NCI-H1417 treated with DMSO at 0.1 percent for 48 hours (cell line): ENCODE data around the gene ARMC5.
"Not testable (repeated sequence)": the region's sequence is repeated elsewhere in the genome, so short reads cannot be mapped to it uniquely, and the experiment has no call there.

ENCODE experiments used
- DNase-seq: peaks from one replicate; lab custom pipeline; 2025; lab: John Stamatoyannopoulos, UW

The ARMC5 gene

GRCh38 chr16:31477220-31478216 is 18.2 kb downstream of the ARMC5 start:
- DNase-seq = no peak

GRCh38 chr16:31478956-31479355 is 19.7 kb downstream of the ARMC5 start:
- no peak for DNase-seq

DNA sequence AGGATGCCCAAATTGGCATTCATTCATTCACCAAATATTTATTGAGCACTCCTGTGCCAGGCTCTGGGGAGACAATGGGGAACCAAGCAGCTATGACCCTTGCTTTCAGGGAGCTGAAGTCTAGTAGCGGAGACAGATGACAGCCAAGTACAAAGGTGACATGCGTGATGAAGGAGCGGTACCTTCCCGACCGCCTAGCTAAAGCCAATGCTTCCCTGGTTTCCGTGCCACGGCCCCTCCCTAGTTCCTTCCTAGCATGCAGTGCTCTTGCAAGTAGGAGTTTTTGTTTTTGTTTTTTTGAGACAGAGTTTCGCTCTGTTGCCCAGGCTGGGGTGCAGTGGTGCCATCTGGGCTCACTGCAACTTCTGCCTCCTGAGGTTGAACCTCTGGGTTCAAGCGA is 20.4 kb downstream of the ARMC5 start:
- DNase-seq = no peak

DNA sequence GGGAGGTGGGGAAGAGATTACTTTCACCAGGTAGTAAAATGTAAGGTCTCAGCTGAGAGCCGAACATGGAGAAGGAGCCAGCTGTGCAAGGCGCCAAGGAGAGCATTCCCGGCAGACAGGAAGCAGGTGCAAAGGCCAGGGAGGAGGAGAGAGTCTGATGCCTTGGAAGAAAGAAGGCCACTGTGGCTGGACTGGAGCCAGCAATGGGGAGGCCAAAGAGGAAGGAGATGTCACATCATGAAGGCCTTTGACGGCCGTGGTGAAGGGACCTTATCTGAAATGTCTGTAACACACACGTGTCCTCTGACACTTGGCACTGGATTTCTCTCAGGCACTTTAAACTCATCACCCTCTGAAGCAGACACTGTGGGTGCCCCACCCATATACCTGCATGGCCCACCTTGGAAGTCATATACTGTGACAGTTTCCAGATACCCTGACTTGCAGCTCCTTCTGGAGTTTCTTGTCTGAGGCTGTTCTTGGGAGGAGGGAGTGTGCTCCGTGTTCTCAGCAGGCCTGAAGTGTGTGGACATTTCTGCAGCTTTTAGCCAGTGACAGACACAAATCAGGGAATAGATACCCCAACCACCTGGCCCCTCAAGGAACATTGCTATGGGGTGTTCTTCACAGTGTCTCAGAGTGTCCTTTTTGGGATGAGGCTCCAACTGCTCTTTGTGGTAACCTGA is 21.7 kb downstream of the ARMC5 start:
- no peak for DNase-seq

- DNase-seq = no peak
Measured at GRCh38 chr16:31483081-31483480, 23.8 kb downstream of the ARMC5 start, which contains the start of gene SLC5A2. SLC5A2 (plus strand) TSS chr16:31483123; CDS start chr16:31483137, 14 bp downstream.

DNA sequence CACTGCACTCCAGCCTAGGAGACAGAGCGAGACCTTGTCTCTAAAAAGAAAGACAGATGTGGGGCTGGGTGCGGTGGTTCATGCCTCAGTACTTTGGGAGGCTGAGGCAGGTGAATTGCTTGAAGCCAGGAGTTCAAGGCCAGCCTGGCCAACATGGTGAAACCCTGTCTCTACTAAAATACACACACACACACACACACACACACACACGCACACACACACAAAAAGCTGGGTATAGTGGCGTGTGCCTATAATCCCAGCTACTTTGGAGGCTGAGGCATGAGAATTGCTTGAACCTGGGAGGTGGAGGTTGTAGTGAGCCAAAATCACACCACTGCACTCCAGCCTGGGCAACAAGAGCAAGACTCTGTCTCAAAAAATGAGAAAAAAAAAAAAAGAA is 24.7 kb downstream of the ARMC5 start:
- not testable (repeated sequence) for DNase-seq

DNA sequence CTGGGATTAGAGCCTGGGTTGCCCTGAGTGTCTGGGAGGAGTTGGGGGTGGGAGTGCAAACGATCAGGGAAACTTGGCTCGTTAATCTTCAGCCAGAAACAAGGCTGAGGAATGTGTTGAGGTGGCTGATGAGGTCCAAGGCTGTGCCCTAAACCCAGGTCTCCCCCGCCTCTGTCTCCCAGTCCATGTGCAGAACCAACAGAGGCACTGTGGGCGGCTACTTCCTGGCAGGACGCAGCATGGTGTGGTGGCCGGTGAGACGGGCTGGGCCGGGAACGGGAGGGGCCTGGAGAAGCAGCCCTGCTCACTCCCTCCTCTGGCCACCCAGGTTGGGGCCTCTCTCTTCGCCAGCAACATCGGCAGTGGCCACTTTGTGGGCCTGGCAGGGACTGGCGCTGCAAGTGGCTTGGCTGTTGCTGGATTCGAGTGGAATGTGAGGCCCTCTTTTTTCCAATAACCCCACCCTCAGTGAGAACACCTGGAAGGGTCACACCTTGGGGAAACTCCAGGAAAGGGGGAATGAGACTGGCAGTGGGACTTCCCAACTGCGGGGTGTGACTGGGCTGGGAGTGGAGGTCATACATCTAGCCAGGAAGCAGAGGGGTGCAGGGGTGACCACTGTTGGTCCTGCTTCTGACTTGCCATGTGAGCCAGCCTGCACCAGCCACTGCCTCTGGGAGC is 25.3 kb downstream of the ARMC5 start:
- no peak for DNase-seq

DNA sequence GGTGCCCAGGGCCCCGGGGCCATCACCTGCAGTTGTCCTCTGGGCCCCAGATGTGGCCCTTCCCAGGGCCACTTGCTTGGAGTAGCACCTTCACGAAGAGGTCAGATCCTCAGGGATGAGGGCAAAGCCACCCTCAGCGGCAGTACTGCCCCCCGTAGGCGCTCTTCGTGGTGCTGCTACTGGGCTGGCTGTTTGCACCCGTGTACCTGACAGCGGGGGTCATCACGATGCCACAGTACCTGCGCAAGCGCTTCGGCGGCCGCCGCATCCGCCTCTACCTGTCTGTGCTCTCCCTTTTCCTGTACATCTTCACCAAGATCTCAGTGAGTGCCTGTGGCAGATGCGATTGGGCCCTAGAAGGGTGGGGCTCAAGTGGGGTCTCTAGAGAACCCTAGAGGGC is 26.3 kb downstream of the ARMC5 start:
- no peak for DNase-seq

GRCh38 chr16:31486045-31486444 is 26.7 kb downstream of the ARMC5 start:
- DNase-seq = no peak

GRCh38 chr16:31487071-31487719 is 27.9 kb downstream of the ARMC5 start:
- no peak for DNase-seq

DNA sequence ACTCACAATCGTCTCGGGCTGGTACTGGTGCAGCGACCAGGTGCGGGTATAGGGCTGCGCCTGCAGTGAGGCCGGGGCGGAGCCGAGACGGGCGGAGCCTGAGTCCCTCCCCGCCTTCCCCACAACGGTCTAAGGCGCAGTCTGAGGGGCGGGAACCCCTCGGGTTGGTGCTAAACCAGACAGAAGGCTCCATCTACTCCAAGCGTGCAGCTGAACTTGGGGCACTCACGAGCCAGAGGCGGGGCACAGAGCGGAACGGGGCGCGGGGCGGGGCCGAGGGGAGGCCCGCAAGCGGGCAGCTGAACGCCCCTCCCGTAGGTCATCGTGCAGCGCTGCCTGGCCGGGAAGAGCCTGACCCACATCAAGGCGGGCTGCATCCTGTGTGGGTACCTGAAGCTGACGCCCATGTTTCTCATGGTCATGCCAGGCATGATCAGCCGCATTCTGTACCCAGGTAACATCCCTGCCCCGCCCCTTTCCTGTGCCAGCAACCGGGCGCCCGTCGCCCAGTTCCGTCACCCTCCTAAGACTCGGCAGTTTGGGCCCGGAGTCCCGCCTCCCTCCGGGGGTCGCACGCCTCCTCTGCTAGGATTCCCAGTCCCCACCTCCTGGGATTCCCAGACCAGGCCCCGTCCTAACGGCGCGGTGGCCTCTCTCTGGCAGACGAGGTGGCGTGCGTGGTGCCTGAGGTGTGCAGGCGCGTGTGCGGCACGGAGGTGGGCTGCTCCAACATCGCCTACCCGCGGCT is 28.6 kb downstream of the ARMC5 start:
- DNase-seq = no peak

DNA sequence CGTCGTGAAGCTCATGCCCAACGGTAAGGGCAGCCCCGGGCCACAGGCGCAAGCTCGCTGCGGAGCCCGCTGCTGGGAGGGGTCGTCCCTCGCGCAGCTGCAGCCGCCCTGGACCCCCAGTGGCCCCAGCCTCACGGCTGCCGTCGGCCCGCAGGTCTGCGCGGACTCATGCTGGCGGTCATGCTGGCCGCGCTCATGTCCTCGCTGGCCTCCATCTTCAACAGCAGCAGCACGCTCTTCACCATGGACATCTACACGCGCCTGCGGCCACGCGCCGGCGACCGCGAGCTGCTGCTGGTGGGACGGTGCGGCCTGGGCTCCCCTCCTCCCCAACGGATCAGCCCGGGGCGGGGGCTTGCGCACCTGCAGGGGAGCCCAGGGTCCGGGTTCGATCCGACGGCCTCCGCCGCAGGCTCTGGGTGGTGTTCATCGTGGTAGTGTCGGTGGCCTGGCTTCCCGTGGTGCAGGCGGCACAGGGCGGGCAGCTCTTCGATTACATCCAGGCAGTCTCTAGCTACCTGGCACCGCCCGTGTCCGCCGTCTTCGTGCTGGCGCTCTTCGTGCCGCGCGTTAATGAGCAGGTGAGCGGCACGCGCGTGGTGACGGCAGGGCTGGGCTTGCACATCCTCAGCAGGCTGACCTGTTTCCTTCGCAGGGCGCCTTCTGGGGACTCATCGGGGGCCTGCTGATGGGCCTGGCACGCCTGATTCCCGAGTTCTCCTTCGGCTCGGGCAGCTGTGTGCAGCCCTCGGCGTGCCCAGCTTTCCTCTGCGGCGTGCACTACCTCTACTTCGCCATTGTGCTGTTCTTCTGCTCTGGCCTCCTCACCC is 29.4 kb downstream of the ARMC5 start:
- no peak for DNase-seq

GRCh38 chr16:31489298-31489564 is 29.9 kb downstream of the ARMC5 start:
- no peak for DNase-seq

DNA sequence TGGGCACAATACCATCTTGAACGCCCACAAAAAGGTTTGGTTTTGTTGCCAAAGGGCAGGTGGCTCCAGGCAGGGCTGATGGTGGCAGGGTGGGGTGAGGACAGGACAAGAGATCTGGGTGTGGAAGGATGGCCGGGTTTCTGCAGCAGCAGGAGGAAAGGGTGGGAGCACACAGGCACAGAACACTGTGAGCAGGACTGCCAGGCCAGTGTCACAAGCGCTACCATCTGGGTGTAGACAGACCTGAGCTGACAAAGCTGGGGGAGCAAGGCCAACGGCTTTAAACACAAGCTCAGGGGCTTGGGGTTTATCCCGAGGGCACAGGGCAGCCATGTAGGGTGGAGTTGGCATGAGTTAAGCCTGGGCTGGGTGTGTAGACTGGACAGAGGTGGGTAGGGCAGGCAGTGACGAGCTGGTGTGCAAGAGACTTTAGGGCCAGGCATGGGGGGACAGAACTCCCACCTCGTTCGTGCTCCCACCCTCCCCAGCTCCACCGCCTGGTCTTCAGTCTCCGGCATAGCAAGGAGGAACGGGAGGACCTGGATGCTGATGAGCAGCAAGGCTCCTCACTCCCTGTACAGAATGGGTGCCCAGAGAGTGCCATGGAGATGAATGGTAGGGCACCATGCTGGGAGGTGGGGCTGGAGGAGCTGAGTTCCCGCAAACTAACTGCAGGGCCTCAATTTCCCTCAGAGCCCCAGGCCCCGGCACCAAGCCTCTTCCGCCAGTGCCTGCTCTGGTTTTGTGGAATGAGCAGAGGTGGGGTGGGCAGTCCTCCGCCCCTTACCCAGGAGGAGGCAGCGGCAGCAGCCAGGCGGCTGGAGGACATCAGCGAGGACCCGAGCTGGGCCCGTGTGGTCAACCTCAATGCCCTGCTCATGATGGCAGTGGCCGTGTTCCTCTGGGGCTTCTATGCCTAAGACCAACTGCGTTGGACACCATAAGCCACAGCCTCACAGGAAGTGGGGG is 30.6 kb downstream of the ARMC5 start:
- DNase-seq = no peak

- no peak for DNase-seq
Measured at GRCh38 chr16:31491778-31492418, 32.6 kb downstream of the ARMC5 start.

GRCh38 chr16:31493506-31494125 is 34.3 kb downstream of the ARMC5 start:
- DNase-seq = no peak

DNA sequence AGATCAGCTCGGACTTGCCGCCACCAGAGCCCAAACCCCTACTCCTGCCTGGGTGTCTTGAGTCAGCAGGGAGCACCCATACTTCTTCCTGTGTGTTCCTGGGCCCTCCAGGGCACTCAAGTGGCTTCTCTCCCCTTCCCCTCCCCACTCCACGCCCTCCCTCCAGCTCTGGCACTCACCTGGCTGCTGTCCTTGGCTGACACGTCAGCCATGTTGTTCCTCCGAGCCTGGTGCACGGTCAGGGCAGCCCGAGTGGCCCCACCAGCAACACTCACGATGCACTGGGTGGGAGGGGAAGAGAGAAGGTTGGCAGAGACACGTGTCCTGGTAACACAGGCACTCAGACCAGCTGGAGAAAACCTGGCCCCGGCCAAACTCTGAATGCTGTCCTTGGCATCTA is 37.4 kb downstream of the ARMC5 start:
- no peak for DNase-seq

- DNase-seq = no peak
Measured at GRCh38 chr16:31498493-31498892, 39.2 kb downstream of the ARMC5 start.
